ENCODE measurements around the gene ARID4B. TPM values are rescaled to one million over a fixed set of nuclear protein-coding genes. Genes with fewer than 3 reads are reported as not detected.

The ARID4B gene
- total and polyA plus RNA-seq, 2 of the 13 experiments (the other 11 are each of a cell fraction or from before 2014, with no cell fraction given), result 9.7 to 24.6 TPM

DNA sequence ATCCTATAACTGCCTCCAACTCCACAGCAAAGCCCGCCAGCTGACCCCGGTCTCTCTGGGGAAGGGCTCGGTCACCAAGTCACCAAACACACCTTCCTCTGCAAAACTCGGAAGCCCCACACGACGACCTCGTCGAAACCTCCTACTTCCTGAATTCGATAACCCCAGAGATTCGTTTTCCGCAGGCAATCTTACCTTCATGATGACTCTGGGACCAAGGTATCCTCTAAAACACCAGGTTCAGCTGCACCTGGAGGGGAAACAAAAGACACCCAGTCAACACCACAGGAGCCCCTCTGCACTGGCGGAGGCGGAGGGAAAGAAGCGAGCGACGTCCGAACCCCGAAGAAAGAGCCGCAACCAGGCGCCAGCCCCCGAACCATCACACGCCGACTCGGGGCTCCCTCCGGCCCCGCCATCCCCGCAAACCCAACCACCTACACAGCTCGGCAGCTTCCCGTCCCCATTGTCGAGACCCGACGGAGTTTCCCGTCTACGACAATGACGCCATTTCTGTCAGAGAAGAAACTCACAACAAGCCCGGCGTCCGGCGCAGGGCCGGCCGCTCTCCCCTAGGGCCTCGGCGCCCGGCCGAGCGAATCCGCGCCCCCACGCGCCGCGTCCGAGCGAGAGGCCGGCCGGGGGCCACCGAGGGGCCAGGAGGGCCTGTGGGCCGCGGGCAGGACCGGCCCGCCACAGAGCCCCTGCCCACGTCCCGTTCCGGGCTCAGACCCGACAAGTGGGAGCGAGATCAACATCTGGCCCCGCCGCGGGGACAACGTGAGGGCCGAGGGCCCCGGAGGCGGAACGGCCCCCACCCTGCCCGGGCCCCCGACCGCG is 1.0 kb downstream of the ARID4B start:
- DNase-seq (ENCODE audit: low spot score) (peak; percentile 21), ATAC-seq (peak; percentile 5), FAIRE-seq (no peak)
- Histone ChIP-seq H3K27ac (ENCODE audit: extremely low read length, insufficient read depth, low read length) (peak overlapping the region; percentile 89), H3K27me3 (ENCODE audit: control insufficient read depth in 1 of 2, insufficient read depth in 2 of 2, low read length in 2 of 2) (no peaks in the 10 kb centered on the region; a peak in 1 of 5 replicates), H4K20me1 (ENCODE audit: insufficient read depth, low read length) (peaks cover 37% of the 10 kb centered on the region), H3K36me3 (replicated peaks in 1 of 2; ENCODE audit: control insufficient read depth in 1 of 2, insufficient read depth in 2 of 2, low read length in 2 of 2) (no peaks in the 10 kb centered on the region; a peak in 3 of 5 replicates), H3K79me2 (ENCODE audit: insufficient read depth, low read length) (peaks cover 90% of the 10 kb centered on the region), H3K4me2 (ENCODE audit: low read depth, low read length) (peak overlapping the region; percentile 82), H3K4me3 (replicated peaks in 1 of 3; ENCODE audit: insufficient read depth in 1 of 3, low read depth in 2 of 3, low read length in 3 of 3) (peak overlapping the region; percentile 78 to 92 (median 86)), H3K4me1 (ENCODE audit: insufficient read depth, low read length) (peaks cover 47% of the 10 kb centered on the region), H2AFZ (ENCODE audit: low read length) (no peak overlapping the region), H3K9me3 (ENCODE audit: low read length) (no peaks in the 10 kb centered on the region), H3K9ac (ENCODE audit: insufficient read depth, low read depth, low read length) (peak overlapping the region; percentile 93)
- POLR2A ChIA-PET, result interaction anchor here (1.7 kb wide), 1 partner anchor 82 kb away, joined by 5 read pairs; no protein-coding TSS in a partner anchor
- CTCF ChIA-PET (ENCODE audit: low intra/inter-chr PET ratio, low total read pairs), result no interaction called here
- WGBS (ENCODE audit: low lambda C conversion rate), result 1% methylated on average over 11 of the region's 78 CpGs
- in situ Hi-C loops (cut with HindIII; ENCODE audit: extremely low pct_ligation_motif_present, low pct_unique_long_range_greater_than_20kb) (loop anchor here (10.0 kb wide), 1 partner anchor 72 kb away; no protein-coding TSS in a partner anchor), intact Hi-C loops (cut with micrococcal nuclease; ENCODE audit: unreplicated experiment) (no loop called here)
- BruUV-seq (replicated peaks), result no TSS peak
- TF ChIP-seq PITX1 (CRISPR knock-in tag; IDR thresholded peaks at IDR 0.05), result no peak
- TF ChIP-seq, protein P1, sequence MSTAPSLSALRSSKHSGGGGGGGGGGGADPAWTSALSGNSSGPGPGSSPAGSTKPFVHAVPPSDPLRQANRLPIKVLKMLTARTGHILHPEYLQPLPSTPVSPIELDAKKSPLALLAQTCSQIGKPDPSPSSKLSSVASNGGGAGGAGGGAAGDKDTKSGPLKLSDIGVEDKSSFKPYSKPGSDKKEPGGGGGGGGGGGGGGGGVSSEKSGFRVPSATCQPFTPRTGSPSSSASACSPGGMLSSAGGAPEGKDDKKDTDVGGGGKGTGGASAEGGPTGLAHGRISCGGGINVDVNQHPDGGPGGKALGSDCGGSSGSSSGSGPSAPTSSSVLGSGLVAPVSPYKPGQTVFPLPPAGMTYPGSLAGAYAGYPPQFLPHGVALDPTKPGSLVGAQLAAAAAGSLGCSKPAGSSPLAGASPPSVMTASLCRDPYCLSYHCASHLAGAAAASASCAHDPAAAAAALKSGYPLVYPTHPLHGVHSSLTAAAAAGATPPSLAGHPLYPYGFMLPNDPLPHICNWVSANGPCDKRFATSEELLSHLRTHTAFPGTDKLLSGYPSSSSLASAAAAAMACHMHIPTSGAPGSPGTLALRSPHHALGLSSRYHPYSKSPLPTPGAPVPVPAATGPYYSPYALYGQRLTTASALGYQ (CRISPR knock-in tag; IDR thresholded peaks at IDR 0.05), result no peak
- TF ChIP-seq, protein P2, sequence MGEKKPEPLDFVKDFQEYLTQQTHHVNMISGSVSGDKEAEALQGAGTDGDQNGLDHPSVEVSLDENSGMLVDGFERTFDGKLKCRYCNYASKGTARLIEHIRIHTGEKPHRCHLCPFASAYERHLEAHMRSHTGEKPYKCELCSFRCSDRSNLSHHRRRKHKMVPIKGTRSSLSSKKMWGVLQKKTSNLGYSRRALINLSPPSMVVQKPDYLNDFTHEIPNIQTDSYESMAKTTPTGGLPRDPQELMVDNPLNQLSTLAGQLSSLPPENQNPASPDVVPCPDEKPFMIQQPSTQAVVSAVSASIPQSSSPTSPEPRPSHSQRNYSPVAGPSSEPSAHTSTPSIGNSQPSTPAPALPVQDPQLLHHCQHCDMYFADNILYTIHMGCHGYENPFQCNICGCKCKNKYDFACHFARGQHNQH (CRISPR knock-in tag; IDR thresholded peaks at IDR 0.05), result no peak
- 0 out of 2 replicates have a peak, but pooled peaks have one; percentile 36 for TF ChIP-seq ZFP82 (CRISPR knock-in tag; IDR thresholded peaks at IDR 0.05; ENCODE audit: borderline replicate concordance)
- no peak for TF ChIP-seq ZNF766 (CRISPR knock-in tag; IDR thresholded peaks at IDR 0.05; ENCODE audit: borderline replicate concordance)
- TF ChIP-seq YY1 (IDR thresholded peaks at IDR 0.05; ENCODE audit: insufficient read depth, insufficient replicate concordance, low read depth, low read length), result peak; percentile 33
- no peak for TF ChIP-seq PAX8 (CRISPR knock-in tag; IDR thresholded peaks at IDR 0.05; ENCODE audit: borderline replicate concordance)
- TF ChIP-seq, protein P3, sequence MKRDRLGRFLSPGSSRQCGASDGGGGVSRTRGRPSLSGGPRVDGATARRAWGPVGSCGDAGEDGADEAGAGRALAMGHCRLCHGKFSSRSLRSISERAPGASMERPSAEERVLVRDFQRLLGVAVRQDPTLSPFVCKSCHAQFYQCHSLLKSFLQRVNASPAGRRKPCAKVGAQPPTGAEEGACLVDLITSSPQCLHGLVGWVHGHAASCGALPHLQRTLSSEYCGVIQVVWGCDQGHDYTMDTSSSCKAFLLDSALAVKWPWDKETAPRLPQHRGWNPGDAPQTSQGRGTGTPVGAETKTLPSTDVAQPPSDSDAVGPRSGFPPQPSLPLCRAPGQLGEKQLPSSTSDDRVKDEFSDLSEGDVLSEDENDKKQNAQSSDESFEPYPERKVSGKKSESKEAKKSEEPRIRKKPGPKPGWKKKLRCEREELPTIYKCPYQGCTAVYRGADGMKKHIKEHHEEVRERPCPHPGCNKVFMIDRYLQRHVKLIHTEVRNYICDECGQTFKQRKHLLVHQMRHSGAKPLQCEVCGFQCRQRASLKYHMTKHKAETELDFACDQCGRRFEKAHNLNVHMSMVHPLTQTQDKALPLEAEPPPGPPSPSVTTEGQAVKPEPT (CRISPR knock-in tag; IDR thresholded peaks at IDR 0.05; ENCODE audit: low read depth), result no peak
- TF ChIP-seq ZNF234 (CRISPR knock-in tag; conservative IDR thresholded peaks at IDR 0.05), result 0 out of 2 replicates have a peak, but pooled peaks have one; percentile 22
- no peak for TF ChIP-seq NFYC (CRISPR knock-in tag; IDR thresholded peaks at IDR 0.05)
- TF ChIP-seq, protein P4, sequence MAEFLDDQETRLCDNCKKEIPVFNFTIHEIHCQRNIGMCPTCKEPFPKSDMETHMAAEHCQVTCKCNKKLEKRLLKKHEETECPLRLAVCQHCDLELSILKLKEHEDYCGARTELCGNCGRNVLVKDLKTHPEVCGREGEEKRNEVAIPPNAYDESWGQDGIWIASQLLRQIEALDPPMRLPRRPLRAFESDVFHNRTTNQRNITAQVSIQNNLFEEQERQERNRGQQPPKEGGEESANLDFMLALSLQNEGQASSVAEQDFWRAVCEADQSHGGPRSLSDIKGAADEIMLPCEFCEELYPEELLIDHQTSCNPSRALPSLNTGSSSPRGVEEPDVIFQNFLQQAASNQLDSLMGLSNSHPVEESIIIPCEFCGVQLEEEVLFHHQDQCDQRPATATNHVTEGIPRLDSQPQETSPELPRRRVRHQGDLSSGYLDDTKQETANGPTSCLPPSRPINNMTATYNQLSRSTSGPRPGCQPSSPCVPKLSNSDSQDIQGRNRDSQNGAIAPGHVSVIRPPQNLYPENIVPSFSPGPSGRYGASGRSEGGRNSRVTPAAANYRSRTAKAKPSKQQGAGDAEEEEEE (CRISPR knock-in tag; IDR thresholded peaks at IDR 0.05; ENCODE audit: borderline replicate concordance), result no peak
- TF ChIP-seq TRIM24 (CRISPR knock-in tag; IDR thresholded peaks at IDR 0.05), result no peak
- no peak for TF ChIP-seq PAWR (CRISPR knock-in tag; IDR thresholded peaks at IDR 0.05; ENCODE audit: borderline replicate concordance)
- TF ChIP-seq, protein P5, sequence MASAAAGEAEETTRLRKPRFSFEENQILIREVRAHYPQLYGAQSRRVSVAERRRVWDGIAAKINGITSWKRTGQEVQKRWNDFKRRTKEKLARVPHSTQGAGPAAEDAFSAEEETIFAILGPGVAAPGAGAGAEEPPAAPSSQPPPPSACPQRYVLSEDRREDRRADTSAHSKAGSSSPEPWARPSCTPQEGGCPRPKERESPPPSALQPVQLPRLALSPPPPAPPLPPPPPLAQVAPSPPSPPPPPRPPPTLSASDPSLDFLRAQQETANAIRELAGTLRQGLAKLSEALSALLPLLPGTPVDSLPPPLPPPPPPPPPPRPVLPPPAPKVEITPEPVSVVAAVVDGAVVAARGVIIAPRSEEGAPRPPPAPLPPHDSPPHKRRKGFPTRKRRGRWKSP (CRISPR knock-in tag; IDR thresholded peaks at IDR 0.05), result no peak
- TF ChIP-seq ZNF430 (CRISPR knock-in tag; IDR thresholded peaks at IDR 0.05), result 0 out of 2 replicates have a peak, but pooled peaks have one; percentile 9

Measured in HepG2 (cell line).